ENCODE data around the gene PPFIBP1. TPM values are rescaled to one million over a fixed set of nuclear protein-coding genes. Genes with fewer than 3 reads are reported as not detected.
A peak's percentile ranks its signal among the peaks of the same experiment; 100 is the strongest.

Gene PPFIBP1
- polyA plus RNA-seq, 1 donor (not counting 4 experiments of a cell fraction or from before 2014, with no cell fraction given): 83.5 TPM

- Histone ChIP-seq H3K4me3 (ENCODE audit: control insufficient read depth in 2 of 3, extremely low read depth in 1 of 3, insufficient read depth in 2 of 3, low read depth in 1 of 3, low read length in 3 of 3) (no peak overlapping the region), H3K36me3 (ENCODE audit: control insufficient read depth in 2 of 2, extremely low read depth in 1 of 2, insufficient read depth in 2 of 2, low read length in 2 of 2) (no peaks in the 10 kb centered on the region), H3K4me2 (ENCODE audit: control insufficient read depth, extremely low read depth, insufficient read depth, low read depth, low read length) (no peak overlapping the region), H3K9me3 (ENCODE audit: control insufficient read depth, low read depth, low read length) (no peaks in the 10 kb centered on the region), H3K4me1 (ENCODE audit: control insufficient read depth, extremely low read depth, insufficient read depth, low read length) (peaks cover 5% of the 10 kb centered on the region), H3K27me3 (ENCODE audit: control insufficient read depth, extremely low read depth, insufficient read depth, low read length) (no peaks in the 10 kb centered on the region), H3K9me1 (ENCODE audit: control insufficient read depth, extremely low read depth, insufficient read depth, low read length) (no peaks in the 10 kb centered on the region), H4K20me1 (ENCODE audit: control insufficient read depth, extremely low read depth, insufficient read depth, low read length) (no peaks in the 10 kb centered on the region), H3K9ac (ENCODE audit: control insufficient read depth, extremely low read depth, insufficient read depth, low read length) (no peak overlapping the region), H3K27ac (ENCODE audit: control insufficient read depth, insufficient read depth, low read length) (no peak overlapping the region), H2AFZ (ENCODE audit: control insufficient read depth, low read length) (no peak overlapping the region), H3K79me2 (ENCODE audit: control insufficient read depth, insufficient read depth, low read length) (no peaks in the 10 kb centered on the region)
- DNase-seq (ENCODE audit: low read depth, low spot score): no peak
- dilution Hi-C loops (cut with MboI; ENCODE audit: extremely low pct_ligation_motif_present, low sequenced_read_pairs): no loop called here
- TF ChIP-seq, protein P1, sequence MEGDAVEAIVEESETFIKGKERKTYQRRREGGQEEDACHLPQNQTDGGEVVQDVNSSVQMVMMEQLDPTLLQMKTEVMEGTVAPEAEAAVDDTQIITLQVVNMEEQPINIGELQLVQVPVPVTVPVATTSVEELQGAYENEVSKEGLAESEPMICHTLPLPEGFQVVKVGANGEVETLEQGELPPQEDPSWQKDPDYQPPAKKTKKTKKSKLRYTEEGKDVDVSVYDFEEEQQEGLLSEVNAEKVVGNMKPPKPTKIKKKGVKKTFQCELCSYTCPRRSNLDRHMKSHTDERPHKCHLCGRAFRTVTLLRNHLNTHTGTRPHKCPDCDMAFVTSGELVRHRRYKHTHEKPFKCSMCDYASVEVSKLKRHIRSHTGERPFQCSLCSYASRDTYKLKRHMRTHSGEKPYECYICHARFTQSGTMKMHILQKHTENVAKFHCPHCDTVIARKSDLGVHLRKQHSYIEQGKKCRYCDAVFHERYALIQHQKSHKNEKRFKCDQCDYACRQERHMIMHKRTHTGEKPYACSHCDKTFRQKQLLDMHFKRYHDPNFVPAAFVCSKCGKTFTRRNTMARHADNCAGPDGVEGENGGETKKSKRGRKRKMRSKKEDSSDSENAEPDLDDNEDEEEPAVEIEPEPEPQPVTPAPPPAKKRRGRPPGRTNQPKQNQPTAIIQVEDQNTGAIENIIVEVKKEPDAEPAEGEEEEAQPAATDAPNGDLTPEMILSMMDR (optimal IDR thresholded peaks at IDR 0.05 in 1 of 3, IDR thresholded peaks at IDR 0.05 in 1 of 3, conservative IDR thresholded peaks at IDR 0.05 in 1 of 3; ENCODE audit: extremely low read depth in 1 of 3, insufficient read depth in 2 of 3, low read length in 3 of 3): no peak
- TF ChIP-seq EZH2 (IDR thresholded peaks at IDR 0.05; ENCODE audit: low read length): no peak
- FAIRE-seq: no peak
Measured at GRCh38 chr12:27516625-27517024, 7.4 kb upstream of the PPFIBP1 start.

- Histone ChIP-seq H3K4me2 (ENCODE audit: control insufficient read depth, extremely low read depth, insufficient read depth, low read depth, low read length) (no peak overlapping the region), H3K79me2 (ENCODE audit: control insufficient read depth, insufficient read depth, low read length) (no peaks in the 10 kb centered on the region), H2AFZ (ENCODE audit: control insufficient read depth, low read length) (no peak overlapping the region), H3K27ac (ENCODE audit: control insufficient read depth, insufficient read depth, low read length) (no peak overlapping the region), H3K27me3 (ENCODE audit: control insufficient read depth, extremely low read depth, insufficient read depth, low read length) (no peaks in the 10 kb centered on the region), H3K4me3 (ENCODE audit: control insufficient read depth in 2 of 3, extremely low read depth in 1 of 3, insufficient read depth in 2 of 3, low read depth in 1 of 3, low read length in 3 of 3) (no peak overlapping the region), H3K4me1 (ENCODE audit: control insufficient read depth, extremely low read depth, insufficient read depth, low read length) (peaks cover 5% of the 10 kb centered on the region), H3K9me3 (ENCODE audit: control insufficient read depth, low read depth, low read length) (no peaks in the 10 kb centered on the region), H3K9ac (ENCODE audit: control insufficient read depth, extremely low read depth, insufficient read depth, low read length) (no peak overlapping the region), H3K9me1 (ENCODE audit: control insufficient read depth, extremely low read depth, insufficient read depth, low read length) (no peaks in the 10 kb centered on the region), H4K20me1 (ENCODE audit: control insufficient read depth, extremely low read depth, insufficient read depth, low read length) (no peaks in the 10 kb centered on the region), H3K36me3 (ENCODE audit: control insufficient read depth in 2 of 2, extremely low read depth in 1 of 2, insufficient read depth in 2 of 2, low read length in 2 of 2) (no peaks in the 10 kb centered on the region)
- DNase-seq (ENCODE audit: low read depth, low spot score): no peak
- TF ChIP-seq EZH2 (IDR thresholded peaks at IDR 0.05; ENCODE audit: low read length): no peak
- dilution Hi-C loops (cut with MboI; ENCODE audit: extremely low pct_ligation_motif_present, low sequenced_read_pairs): no loop called here
- FAIRE-seq: peak; percentile 34
Measured at GRCh38 chr12:27517546-27517945, 6.5 kb upstream of the PPFIBP1 start.

DNA sequence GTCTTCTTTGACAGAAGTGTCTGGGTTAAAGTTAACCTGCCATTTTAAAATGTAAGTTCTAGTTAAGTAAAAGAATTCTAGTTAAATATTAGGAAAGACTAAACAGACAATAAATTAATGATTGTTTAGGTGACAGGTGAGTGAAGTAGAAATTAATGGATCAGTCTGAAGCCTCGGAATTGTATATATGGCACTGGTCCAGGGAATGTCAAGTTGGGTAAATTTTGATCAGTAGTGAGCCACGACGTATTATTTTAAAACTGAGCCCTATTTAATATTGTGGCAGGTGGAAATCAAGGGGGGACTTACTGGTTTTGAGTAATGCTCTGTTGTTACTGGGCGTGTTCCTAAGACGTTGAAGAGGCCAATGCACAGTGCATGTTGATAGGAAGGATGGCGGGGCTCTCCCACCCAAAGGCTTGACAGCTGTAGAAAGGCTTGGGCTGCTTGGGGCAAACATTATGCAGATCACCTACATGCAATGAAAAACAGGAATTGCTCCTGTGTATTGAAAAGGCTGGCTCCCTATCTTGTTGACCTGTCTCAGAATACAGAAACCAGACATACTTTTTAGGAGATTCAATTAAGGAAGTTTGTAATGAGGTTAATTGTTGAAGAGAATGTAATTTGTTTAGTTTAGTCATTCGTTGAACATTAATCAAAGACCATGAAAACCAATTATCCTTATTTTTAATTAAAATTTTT, 5.9 kb upstream of the PPFIBP1 start:
- no peak overlapping the region for H3K9ac ChIP-seq (ENCODE audit: control insufficient read depth, extremely low read depth, insufficient read depth, low read length)
- no peaks in the 10 kb centered on the region for H3K79me2 ChIP-seq (ENCODE audit: control insufficient read depth, insufficient read depth, low read length)
- H3K4me3 ChIP-seq (ENCODE audit: control insufficient read depth in 2 of 3, extremely low read depth in 1 of 3, insufficient read depth in 2 of 3, low read depth in 1 of 3, low read length in 3 of 3): no peak overlapping the region
- no peaks in the 10 kb centered on the region for H3K36me3 ChIP-seq (ENCODE audit: control insufficient read depth in 2 of 2, extremely low read depth in 1 of 2, insufficient read depth in 2 of 2, low read length in 2 of 2)
- DNase-seq (ENCODE audit: low read depth, low spot score): no peak
- FAIRE-seq: no peak
- no peaks in the 10 kb centered on the region for H4K20me1 ChIP-seq (ENCODE audit: control insufficient read depth, extremely low read depth, insufficient read depth, low read length)
- H3K27ac ChIP-seq (ENCODE audit: control insufficient read depth, insufficient read depth, low read length): no peak overlapping the region
- no peak overlapping the region for H3K4me2 ChIP-seq (ENCODE audit: control insufficient read depth, extremely low read depth, insufficient read depth, low read depth, low read length)
- H2AFZ ChIP-seq (ENCODE audit: control insufficient read depth, low read length): no peak overlapping the region
- peaks cover 7% of the 10 kb centered on the region for H3K4me1 ChIP-seq (ENCODE audit: control insufficient read depth, extremely low read depth, insufficient read depth, low read length)
- dilution Hi-C loops (cut with MboI; ENCODE audit: extremely low pct_ligation_motif_present, low sequenced_read_pairs): no loop called here
- H3K9me3 ChIP-seq (ENCODE audit: control insufficient read depth, low read depth, low read length): no peaks in the 10 kb centered on the region
- TF ChIP-seq, protein P1 (optimal IDR thresholded peaks at IDR 0.05 in 1 of 3, IDR thresholded peaks at IDR 0.05 in 1 of 3, conservative IDR thresholded peaks at IDR 0.05 in 1 of 3; ENCODE audit: extremely low read depth in 1 of 3, insufficient read depth in 2 of 3, low read length in 3 of 3): no peak
- TF ChIP-seq EZH2 (IDR thresholded peaks at IDR 0.05; ENCODE audit: low read length): no peak
- H3K9me1 ChIP-seq (ENCODE audit: control insufficient read depth, extremely low read depth, insufficient read depth, low read length): peaks cover 2% of the 10 kb centered on the region
- H3K27me3 ChIP-seq (ENCODE audit: control insufficient read depth, extremely low read depth, insufficient read depth, low read length): no peaks in the 10 kb centered on the region
